Progenitor cell of endocrine pancreas (in vitro differentiated cells): ENCODE measurements around the gene HEG1. TPM values are rescaled to one million over a fixed set of nuclear protein-coding genes. Genes with fewer than 3 reads are reported as not detected.

Experiments
- DNase-seq: peaks from one replicate; pipeline ENCODE4 v3.0.0; 2021; ENCODE audit warnings: low spot score; ENCODE audit not compliant: unreplicated experiment
- H3K27ac Mint-ChIP-seq: 2 replicates; pipeline ENCODE4 v1.8.0; 2021; ENCODE audit warnings: mild to moderate bottlenecking, moderate library complexity, mixed read lengths
- H3K27me3 Mint-ChIP-seq: 2 replicates; pipeline ENCODE4 v1.8.0; 2021; ENCODE audit warnings: mixed read lengths
- H3K36me3 Mint-ChIP-seq: 2 replicates; pipeline ENCODE4 v1.8.0; 2022; ENCODE audit warnings: mixed read lengths; ENCODE audit not compliant: insufficient read depth
- H3K4me1 Mint-ChIP-seq: 2 replicates; pipeline ENCODE4 v1.8.0; 2021; ENCODE audit warnings: low read depth, mixed read lengths
- H3K4me3 Mint-ChIP-seq: 2 replicates; pipeline ENCODE4 v1.8.0; 2021; ENCODE audit warnings: low read depth, mild to moderate bottlenecking, moderate library complexity, mixed read lengths
- H3K9me3 Mint-ChIP-seq: 2 replicates; pipeline ENCODE4 v1.8.0; 2021; ENCODE audit warnings: low read depth, mixed read lengths
- CTCF ChIP-seq: fragments of 200-600 bp; sonication (generic); IDR thresholded peaks from one replicate; pipeline ENCODE4 v1.5.0; 2021; ENCODE audit warnings: antibody characterized with exemption, mild to moderate bottlenecking; ENCODE audit not compliant: unreplicated experiment
- total RNA-seq: library from RNA; stranded (reverse); gene quantifications from 2 replicates; pipeline ENCODE4 v1.2.1, GENCODE V29; 2021

HEG1 gene
- total RNA-seq, 1 donor from 2014 or later = 4.1 TPM

GRCh38 chr3:125055331-125055912 lies 375 bp downstream of the HEG1 start:
- TF ChIP-seq CTCF = no peak
- H3K9me3 Mint-ChIP-seq = no peaks in the 10 kb centered on the region
- DNase-seq = peak; percentile 33
- peaks cover 73% of the 10 kb centered on the region for H3K27me3 Mint-ChIP-seq
- H3K27ac Mint-ChIP-seq = no peak overlapping the region
- H3K4me3 Mint-ChIP-seq = peak overlapping the region; percentile 73
- H3K36me3 Mint-ChIP-seq = no peaks in the 10 kb centered on the region
- H3K4me1 Mint-ChIP-seq = peaks cover 16% of the 10 kb centered on the region

GRCh38 chr3:125054449-125055329 lies 1.1 kb downstream of the HEG1 start:
- Mint-ChIP-seq H3K27me3 (peaks cover 70% of the 10 kb centered on the region), H3K9me3 (no peaks in the 10 kb centered on the region), H3K36me3 (no peaks in the 10 kb centered on the region), H3K4me3 (peak overlapping the region; percentile 73), H3K4me1 (peaks cover 16% of the 10 kb centered on the region), H3K27ac (peak overlapping the region; percentile 6)
- no peak for TF ChIP-seq CTCF
- no peak for DNase-seq

GRCh38 chr3:125054062-125054448 lies 1.7 kb downstream of the HEG1 start:
- Mint-ChIP-seq H3K4me1 (peaks cover 14% of the 10 kb centered on the region), H3K4me3 (peak overlapping the region; percentile 73), H3K27me3 (peaks cover 71% of the 10 kb centered on the region), H3K27ac (no peak overlapping the region), H3K36me3 (no peaks in the 10 kb centered on the region), H3K9me3 (no peaks in the 10 kb centered on the region)
- no peak for TF ChIP-seq CTCF
- no peak for DNase-seq

- Mint-ChIP-seq H3K4me1 (peaks cover 14% of the 10 kb centered on the region), H3K27me3 (peaks cover 72% of the 10 kb centered on the region), H3K4me3 (no peak overlapping the region), H3K27ac (no peak overlapping the region), H3K36me3 (no peaks in the 10 kb centered on the region), H3K9me3 (no peaks in the 10 kb centered on the region)
- DNase-seq = no peak
- no peak for TF ChIP-seq CTCF
Observed at GRCh38 chr3:125053304-125053699, 2.5 kb downstream of the HEG1 start.

- H3K4me3 Mint-ChIP-seq = no peak overlapping the region
- no peak for DNase-seq
- no peak overlapping the region for H3K27ac Mint-ChIP-seq
- TF ChIP-seq CTCF = no peak
- no peaks in the 10 kb centered on the region for H3K9me3 Mint-ChIP-seq
- H3K36me3 Mint-ChIP-seq = no peaks in the 10 kb centered on the region
- H3K27me3 Mint-ChIP-seq = peaks cover 69% of the 10 kb centered on the region
- peaks cover 14% of the 10 kb centered on the region for H3K4me1 Mint-ChIP-seq
Observed at GRCh38 chr3:125052624-125053303, 3.0 kb downstream of the HEG1 start.
